Muscle of leg (tissue), 11 donors: ENCODE data around the gene DDX56. TPM values are rescaled to one million over a fixed set of nuclear protein-coding genes. Genes with fewer than 3 reads are reported as not detected.

ENCODE experiments used
- DNase-seq: peaks from one replicate; pipeline ENCODE4 v3.0.0; 2013
- H3K27ac ChIP-seq: one replicate; pipeline ENCODE4 v1.5.1; 2013; ENCODE audit warnings: mild to moderate bottlenecking, low read length, control low read depth
- H3K27me3 ChIP-seq: one replicate; pipeline ENCODE4 v1.6.1; 2013; ENCODE audit warnings: low read length; ENCODE audit not compliant: control insufficient read depth, insufficient read depth
- H3K36me3 ChIP-seq: one replicate; pipeline ENCODE4 v1.6.1; 2013; ENCODE audit warnings: low read length; ENCODE audit not compliant: control insufficient read depth, insufficient read depth
- H3K4me1 ChIP-seq: one replicate; pipeline ENCODE4 v1.6.1; 2013; ENCODE audit warnings: low read length; ENCODE audit not compliant: control insufficient read depth, insufficient read depth
- H3K4me3 ChIP-seq: one replicate; pipeline ENCODE4 v1.5.1; 2013; ENCODE audit warnings: low read length, control low read depth
- H3K9me3 ChIP-seq: replicated peaks from 2 replicates; pipeline ENCODE4 v1.6.1; 2013; ENCODE audit warnings: low read depth, low read length; ENCODE audit not compliant: control insufficient read depth
- whole genome bisulfite sequencing: methylation state at CpG from one replicate; pipeline ENCODE4 v1.1.5; 2013; ENCODE audit warnings: missing lambda C conversion rate; ENCODE audit not compliant: insufficient coverage; 5-methylcytosine and 5-hydroxymethylcytosine counted together
- polyA plus RNA-seq, 8 donors: library from polyadenylated mRNA; unstranded; fragments of 120-200 nt; gene quantifications; one replicate each; pipeline versions ENCODE4 v1.2.1 to v1.2.3, GENCODE V29; 2013; ENCODE audit warnings: inconsistent platforms in 1 of 8, low replicate concordance in 1 of 8; ENCODE audit not compliant: insufficient read length in 8 of 8, insufficient read depth in 1 of 8
- total RNA-seq: library from RNA; stranded (reverse); fragments of 120-200 nt; gene quantifications from one replicate; pipeline ENCODE4 v1.2.4, GENCODE V29; 2013

Gene DDX56
- total and polyA plus RNA-seq, 9 donors: 43.6 to 64.5 (median 52.7) TPM

DNA sequence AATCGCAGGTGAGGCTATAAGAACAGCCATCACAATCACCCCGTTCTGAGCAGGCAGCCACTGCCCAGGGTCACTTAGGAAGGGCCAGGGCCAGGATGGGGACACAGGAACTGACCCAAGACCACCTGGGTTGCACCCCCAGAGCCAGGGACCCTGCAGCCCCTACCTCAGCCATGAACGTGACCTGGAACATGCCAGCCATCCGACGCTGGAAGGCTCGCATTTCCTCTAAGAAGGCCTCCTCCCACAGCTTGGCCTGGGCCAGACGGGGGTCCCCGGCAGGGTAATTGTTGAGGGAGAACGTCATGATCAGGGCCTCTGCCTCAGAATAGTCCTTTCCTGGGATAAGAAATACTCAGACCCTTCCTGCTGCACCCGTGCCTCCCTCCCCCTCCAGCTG lies 37.6 kb downstream of the DDX56 start:
- Histone ChIP-seq H3K4me3 (no peak overlapping the region), H3K27me3 (no peaks in the 10 kb centered on the region), H3K4me1 (no peaks in the 10 kb centered on the region), H3K27ac (no peak overlapping the region), H3K9me3 (no peaks in the 10 kb centered on the region), H3K36me3 (no peaks in the 10 kb centered on the region)
- WGBS: 73% methylated on average over 4 of the region's 10 CpGs
- DNase-seq: no peak

DNA sequence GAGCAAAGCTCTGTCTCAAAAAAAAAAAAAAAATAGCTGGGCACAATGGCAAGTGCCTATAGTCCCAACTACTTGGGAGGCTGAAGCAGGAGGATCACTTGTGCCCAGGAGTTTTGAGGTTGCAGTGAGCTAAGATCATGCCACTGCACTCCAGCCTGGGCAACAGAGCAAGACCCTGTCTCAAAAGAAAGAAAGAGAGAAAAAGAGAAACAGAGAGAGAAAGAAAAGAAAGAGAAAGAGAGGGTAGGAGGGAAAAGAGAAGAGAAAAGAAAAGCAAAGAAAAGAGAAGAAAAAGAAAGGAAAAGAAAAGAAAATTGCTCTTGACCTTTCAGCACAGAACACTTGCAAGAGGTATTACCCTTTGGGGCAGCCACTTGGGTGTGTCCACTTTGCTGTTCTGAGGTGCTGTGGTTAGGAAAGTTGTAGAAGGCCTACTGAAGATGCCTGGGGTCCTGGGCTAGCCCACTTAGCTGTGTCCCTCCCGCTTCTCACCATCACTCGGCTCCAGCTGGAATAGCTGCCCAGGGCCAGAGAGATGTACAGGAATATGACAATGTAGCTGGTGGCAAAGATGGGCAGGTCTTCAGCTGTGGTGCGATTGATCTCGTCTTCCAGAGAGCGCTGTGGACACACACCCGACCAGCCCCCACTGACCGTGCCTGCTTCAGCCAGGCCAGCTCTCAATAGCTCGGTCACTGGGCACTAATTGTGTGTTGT lies 38.2 kb downstream of the DDX56 start:
- Histone ChIP-seq H3K4me3 (no peak overlapping the region), H3K4me1 (no peaks in the 10 kb centered on the region), H3K9me3 (no peaks in the 10 kb centered on the region), H3K27ac (no peak overlapping the region), H3K27me3 (no peaks in the 10 kb centered on the region), H3K36me3 (no peaks in the 10 kb centered on the region)
- WGBS: 90% methylated on average over 8 of the region's 8 CpGs
- no peak for DNase-seq

DNA sequence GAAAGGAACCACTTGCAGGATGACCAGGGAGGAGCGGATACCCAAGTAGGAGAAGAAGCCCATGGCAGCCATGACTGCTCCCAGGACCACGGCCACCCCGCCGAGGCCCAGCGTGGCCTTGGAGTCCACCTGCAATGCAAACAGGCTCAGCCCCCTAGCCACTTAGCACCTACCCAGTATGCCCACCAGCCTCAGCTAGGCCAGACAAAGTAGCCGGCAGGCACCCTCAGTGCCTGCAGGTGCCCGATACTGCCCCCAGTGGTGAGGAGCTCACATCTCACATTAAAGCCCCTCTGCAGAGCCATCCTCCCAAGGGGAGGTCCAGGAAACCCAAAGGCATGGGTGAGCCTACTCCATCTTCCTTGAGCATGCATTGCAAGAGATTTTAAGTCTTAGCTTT lies 39.2 kb downstream of the DDX56 start:
- H3K27ac ChIP-seq: no peak overlapping the region
- no peaks in the 10 kb centered on the region for H3K36me3 ChIP-seq
- peak; percentile 11 for DNase-seq
- H3K4me3 ChIP-seq: no peak overlapping the region
- H3K27me3 ChIP-seq: no peaks in the 10 kb centered on the region
- WGBS: 53% methylated on average over 7 of the region's 7 CpGs
- no peaks in the 10 kb centered on the region for H3K4me1 ChIP-seq
- no peaks in the 10 kb centered on the region for H3K9me3 ChIP-seq

DNA sequence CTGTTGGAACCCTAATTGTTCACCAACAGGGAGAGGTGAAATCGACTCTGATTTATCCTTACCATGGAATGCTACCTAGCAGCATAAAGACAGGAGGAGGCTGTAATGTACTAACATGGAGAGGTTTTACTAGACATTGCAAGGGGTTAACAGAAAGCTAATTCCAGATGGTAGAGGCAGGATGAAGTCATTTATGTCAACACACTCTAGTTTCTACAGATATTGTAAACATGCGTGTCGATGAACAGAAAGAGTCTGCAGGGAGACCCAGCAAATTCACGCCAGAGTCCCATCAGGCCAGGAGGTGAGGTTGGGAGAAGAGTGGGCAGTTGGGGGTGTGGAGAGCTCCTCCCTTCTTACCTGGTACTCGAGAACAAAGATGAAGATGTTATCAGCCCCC lies 39.6 kb downstream of the DDX56 start:
- WGBS: 60% methylated on average over 1 of the region's 5 CpGs
- Histone ChIP-seq H3K36me3 (no peaks in the 10 kb centered on the region), H3K9me3 (no peaks in the 10 kb centered on the region), H3K27ac (no peak overlapping the region), H3K4me3 (no peak overlapping the region), H3K4me1 (no peaks in the 10 kb centered on the region), H3K27me3 (no peaks in the 10 kb centered on the region)
- DNase-seq: no peak

DNA sequence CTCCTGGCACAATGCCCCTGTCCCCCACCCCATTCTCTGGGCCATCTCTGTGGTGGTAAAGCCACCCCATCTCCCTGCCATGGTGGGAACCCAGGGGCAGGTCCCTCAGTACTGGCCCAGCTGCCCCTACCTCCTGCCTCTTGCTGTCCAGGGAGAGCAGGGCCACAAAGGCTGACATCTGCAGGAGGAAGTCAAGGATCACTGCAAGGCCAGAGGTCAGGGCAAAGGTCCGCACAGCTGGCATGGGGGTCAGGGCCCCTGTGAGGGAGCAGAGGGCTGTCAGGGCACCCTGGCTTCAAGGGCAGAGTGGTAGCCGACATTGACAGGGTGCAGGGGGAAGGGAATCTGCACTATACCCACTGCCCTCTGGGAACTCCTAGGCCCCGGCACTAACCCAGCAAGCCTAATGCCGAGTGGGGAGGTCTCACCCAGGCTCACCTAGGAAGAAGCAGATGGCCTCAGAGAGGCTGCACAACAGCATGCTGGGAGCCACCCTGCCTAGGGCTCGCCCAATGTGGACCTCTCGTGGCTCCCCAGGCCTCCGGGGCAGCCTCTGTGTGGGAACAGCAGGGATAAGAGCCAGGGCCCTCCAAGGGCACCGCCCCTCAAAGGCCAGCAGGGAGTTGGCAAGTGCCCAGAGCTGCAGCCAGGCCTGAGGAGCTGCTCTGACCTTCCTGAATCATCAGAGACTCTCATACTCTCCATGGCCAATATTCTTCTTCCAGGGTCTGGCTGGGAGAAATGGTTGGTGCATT lies 40.2 kb downstream of the DDX56 start:
- H3K9me3 ChIP-seq: no peaks in the 10 kb centered on the region
- no peaks in the 10 kb centered on the region for H3K36me3 ChIP-seq
- no peak overlapping the region for H3K4me3 ChIP-seq
- no peaks in the 10 kb centered on the region for H3K4me1 ChIP-seq
- 74% methylated on average over 4 of the region's 8 CpGs for WGBS
- H3K27ac ChIP-seq: no peak overlapping the region
- DNase-seq: no peak
- H3K27me3 ChIP-seq: no peaks in the 10 kb centered on the region

DNA sequence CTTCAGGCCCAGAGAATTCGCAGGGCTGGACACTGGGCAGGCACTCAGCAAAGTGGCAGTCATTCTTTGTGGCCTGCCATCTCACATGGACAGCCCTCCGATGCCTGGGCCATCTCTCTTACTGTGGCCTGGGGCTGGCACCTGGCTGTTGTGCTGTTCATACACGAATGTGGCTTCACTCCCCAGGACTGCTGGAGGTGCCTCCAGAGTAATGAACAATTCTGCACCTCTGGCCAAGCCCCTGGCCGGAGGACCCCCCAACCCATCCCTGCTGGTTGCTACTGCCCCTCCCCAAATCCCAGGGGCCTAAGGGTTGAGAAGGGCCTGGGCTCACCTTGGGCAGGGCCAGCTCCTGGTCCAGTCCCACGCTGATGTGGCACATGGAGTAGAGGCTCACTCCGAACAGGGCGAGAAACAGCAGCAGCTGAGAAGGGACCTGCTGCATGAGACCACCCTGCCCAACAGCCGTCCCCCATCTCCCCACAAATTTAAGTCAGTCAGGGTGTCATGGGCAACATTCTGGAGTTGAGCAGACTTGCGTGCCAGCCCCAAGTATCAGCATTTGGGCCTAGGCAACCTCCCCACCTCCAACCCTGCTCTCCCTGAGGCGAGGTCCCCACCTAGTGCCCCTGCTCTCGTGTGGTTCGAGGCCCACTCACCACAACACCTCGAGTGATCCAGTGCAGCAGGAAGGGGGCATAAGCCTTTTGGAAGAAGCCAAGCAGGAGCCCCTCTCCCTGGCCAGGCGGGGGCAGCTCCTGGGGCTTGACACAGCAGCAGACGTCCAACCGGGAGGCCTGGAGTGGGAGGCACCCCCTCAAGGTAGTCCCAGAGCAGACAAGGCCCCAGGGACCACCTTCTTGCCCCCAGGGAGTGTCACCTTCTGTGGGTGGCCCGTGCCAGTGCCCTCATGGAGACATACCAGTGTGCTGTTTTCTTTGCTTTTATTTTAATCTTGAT lies 42.0 kb downstream of the DDX56 start:
- H3K36me3 ChIP-seq: no peaks in the 10 kb centered on the region
- no peaks in the 10 kb centered on the region for H3K27me3 ChIP-seq
- WGBS: 77% methylated on average over 15 of the region's 17 CpGs
- H3K27ac ChIP-seq: no peak overlapping the region
- H3K9me3 ChIP-seq: peaks cover 2% of the 10 kb centered on the region
- DNase-seq: no peak
- H3K4me3 ChIP-seq: no peak overlapping the region
- H3K4me1 ChIP-seq: no peaks in the 10 kb centered on the region

DNA sequence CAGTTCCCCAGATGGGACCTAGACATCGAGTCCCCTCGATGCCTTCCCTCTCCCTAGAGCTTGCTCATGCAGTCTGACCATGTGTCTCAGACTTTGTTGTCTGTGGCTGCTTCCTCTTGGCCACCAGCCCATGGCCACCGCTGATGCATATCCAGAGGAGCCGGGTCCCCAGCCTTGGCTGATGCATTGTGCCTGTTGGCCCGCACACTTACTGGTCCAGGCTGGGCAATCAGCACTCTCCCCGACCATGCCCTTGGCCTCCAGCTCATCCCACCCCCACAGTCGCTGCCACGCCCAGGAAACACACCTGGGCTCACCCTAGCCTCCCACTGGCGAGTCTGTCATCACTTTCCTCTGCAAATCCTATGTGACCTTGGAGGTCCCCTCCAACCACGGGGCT lies 42.7 kb downstream of the DDX56 start:
- H3K9me3 ChIP-seq: peaks cover 4% of the 10 kb centered on the region
- no peak overlapping the region for H3K27ac ChIP-seq
- no peak for DNase-seq
- H3K4me1 ChIP-seq: no peaks in the 10 kb centered on the region
- H3K27me3 ChIP-seq: no peaks in the 10 kb centered on the region
- 75% methylated on average over 10 of the region's 10 CpGs for WGBS
- H3K4me3 ChIP-seq: no peak overlapping the region
- H3K36me3 ChIP-seq: no peaks in the 10 kb centered on the region

DNA sequence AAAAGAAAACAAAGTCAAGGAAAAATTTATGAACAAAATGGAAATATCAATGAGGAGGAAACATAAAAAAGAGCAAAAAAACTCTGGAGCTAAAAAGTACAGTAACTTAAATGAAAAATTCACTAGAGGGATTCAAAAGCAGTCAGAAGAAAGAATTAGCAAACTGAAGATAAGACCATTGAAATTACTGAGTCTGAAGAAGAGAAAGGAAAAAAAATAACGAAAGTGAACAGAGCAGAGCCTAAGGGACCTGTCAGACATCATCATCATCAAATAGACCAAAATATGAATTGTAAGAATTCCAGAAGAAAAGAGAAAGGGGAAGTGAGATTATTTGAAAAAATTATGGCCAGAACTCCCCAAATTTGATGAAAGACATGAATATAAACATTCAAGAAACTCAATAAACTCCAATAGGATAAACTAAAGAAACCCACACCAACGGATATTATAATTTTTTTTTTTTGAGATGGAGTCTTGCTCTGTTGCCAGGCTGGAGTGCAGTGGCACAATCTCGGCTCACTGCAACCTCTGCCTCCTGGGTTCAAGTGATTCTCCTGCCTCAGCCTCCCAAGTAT lies 48.8 kb downstream of the DDX56 start:
- H3K27ac ChIP-seq: no peak overlapping the region
- H3K27me3 ChIP-seq: no peaks in the 10 kb centered on the region
- peaks cover 16% of the 10 kb centered on the region for H3K9me3 ChIP-seq
- DNase-seq: no peak
- no CpG with 5 or more reads among the region's 3 CpGs for WGBS
- H3K36me3 ChIP-seq: no peaks in the 10 kb centered on the region
- no peak overlapping the region for H3K4me3 ChIP-seq
- H3K4me1 ChIP-seq: no peaks in the 10 kb centered on the region

DNA sequence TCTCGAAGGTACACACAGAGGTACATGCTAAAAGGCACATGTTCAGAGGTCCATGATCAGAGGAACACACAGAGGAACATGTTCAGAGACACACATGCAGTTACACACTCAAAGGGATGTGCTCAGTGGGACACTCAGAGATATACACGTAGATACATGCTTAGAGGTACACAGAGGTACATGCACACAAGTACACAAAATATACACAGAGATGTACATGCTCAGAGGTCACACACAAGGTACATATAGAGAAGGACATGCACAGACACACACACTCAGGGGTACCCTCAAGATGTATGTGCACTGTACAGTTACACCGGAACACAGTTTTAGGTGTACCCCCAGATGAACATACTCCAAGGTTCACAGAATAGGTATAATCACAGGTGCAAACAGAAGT lies 51.4 kb downstream of the DDX56 start:
- Histone ChIP-seq H3K4me1 (no peaks in the 10 kb centered on the region), H3K4me3 (no peak overlapping the region), H3K9me3 (peaks cover 16% of the 10 kb centered on the region), H3K36me3 (no peaks in the 10 kb centered on the region), H3K27ac (no peak overlapping the region), H3K27me3 (no peaks in the 10 kb centered on the region)
- DNase-seq: no peak
- 79% methylated on average over 2 of the region's 3 CpGs for WGBS
